Activated CD4-positive, alpha-beta T cell treated with anti-CD3 and anti-CD28 coated beads, Interleukin-2, amount 10 ng/mL, durations not matched to agents 7 days and 5 days (primary cell): ENCODE results near the gene ZBTB6. TPM values are rescaled to one million over a fixed set of nuclear protein-coding genes. Genes with fewer than 3 reads are reported as not detected.

Experiments used
- CTCF ChIA-PET: fragments of 350-600 bp; sonication (Branson Sonifier 250); formaldehyde crosslinking; loops from one replicate; lab custom pipeline; 2021; ENCODE audit warnings: antibody characterized with exemption; lab: Charles Lee
- POLR2A ChIA-PET: fragments of 350-600 bp; sonication (Branson Sonifier 250); formaldehyde crosslinking; loops from one replicate; lab custom pipeline; 2021; ENCODE audit warnings: antibody characterized with exemption; lab: Charles Lee
- DNase-seq: peaks from one replicate; pipeline ENCODE4 v3.0.0-alpha.2; 2020
- H3K27ac Mint-ChIP-seq: one replicate; pipeline ENCODE4 v1.8.0; 2021; ENCODE audit warnings: mild to moderate bottlenecking, moderate library complexity, mixed read lengths
- H3K27me3 Mint-ChIP-seq: one replicate; pipeline ENCODE4 v1.8.0; 2021; ENCODE audit warnings: mixed read lengths
- H3K36me3 Mint-ChIP-seq: one replicate; pipeline ENCODE4 v1.8.0; 2021; ENCODE audit warnings: low read depth, mixed read lengths
- H3K4me1 Mint-ChIP-seq: one replicate; pipeline ENCODE4 v1.8.0; 2021; ENCODE audit warnings: mixed read lengths
- H3K4me3 Mint-ChIP-seq: one replicate; pipeline ENCODE4 v1.8.0; 2021; ENCODE audit warnings: mild to moderate bottlenecking, moderate library complexity, mixed read lengths
- H3K9me3 Mint-ChIP-seq: one replicate; pipeline ENCODE4 v1.8.0; 2021; ENCODE audit warnings: mixed read lengths
- total RNA-seq, 2 experiments: library from RNA; stranded (reverse); gene quantifications; one replicate each; pipeline ENCODE4 v1.2.3, GENCODE V29; 2021

Gene ZBTB6
- total RNA-seq, 2 experiments from 2014 or later = 11.8 to 12.2 TPM

GRCh38 chr9:122940749-122941581, 27.8 kb upstream of the ZBTB6 start, which contains the start of gene RABGAP1:
Gene RABGAP1, plus strand, starts transcription at chr9:122941020. Its CDS starts 16,040 bp downstream, at chr9:122957060.
- Mint-ChIP-seq H3K4me1 (peaks cover 40% of the 10 kb centered on the region), H3K27me3 (no peaks in the 10 kb centered on the region), H3K4me3 (peak within 1 kb of the TSS; percentile 85), H3K36me3 (peaks cover 16% of the 10 kb centered on the region), H3K27ac (peak within 1 kb of the TSS; percentile 93), H3K9me3 (no peaks in the 10 kb centered on the region)
- CTCF ChIA-PET = interaction anchor here (0.8 to 1.3 kb wide), 5 partner anchors 9 to 48 kb away, joined by 3 to 8 read pairs (median 3); partner anchors contain the start of gene ZBTB26
- POLR2A ChIA-PET = interaction anchor here (0.6 to 1.8 kb wide), 6 partner anchors 9 to 44 kb away, joined by 3 to 6 read pairs (median 4); partner anchors contain the start of genes RC3H2 and ZBTB6
- DNase-seq = peak; percentile 99

- H3K27me3 Mint-ChIP-seq = no peaks in the 10 kb centered on the region
- H3K27ac Mint-ChIP-seq = peak overlapping the region; percentile 83
- DNase-seq = no peak
- H3K36me3 Mint-ChIP-seq = peaks cover 16% of the 10 kb centered on the region
- H3K4me3 Mint-ChIP-seq = peak overlapping the region; percentile 85
- POLR2A ChIA-PET = interaction anchor here (0.6 to 1.8 kb wide), 5 partner anchors 27 to 43 kb away, joined by 3 to 6 read pairs (median 4); partner anchors contain the start of genes RC3H2 and ZBTB6
- peaks cover 35% of the 10 kb centered on the region for H3K4me1 Mint-ChIP-seq
- CTCF ChIA-PET = interaction anchor here (0.8 to 1.3 kb wide), 5 partner anchors 8 to 49 kb away, joined by 3 to 8 read pairs (median 3); partner anchors contain the start of gene ZBTB26
- H3K9me3 Mint-ChIP-seq = no peaks in the 10 kb centered on the region
These were observed 27.3 kb upstream of the ZBTB6 start for GRCh38 chr9:122940454-122940748.

- Mint-ChIP-seq H3K9me3 (no peaks in the 10 kb centered on the region), H3K27ac (peak overlapping the region; percentile 66), H3K36me3 (peaks cover 15% of the 10 kb centered on the region), H3K27me3 (no peaks in the 10 kb centered on the region), H3K4me3 (peak overlapping the region; percentile 30), H3K4me1 (peaks cover 33% of the 10 kb centered on the region)
- no peak for DNase-seq
- POLR2A ChIA-PET = interaction anchor here (1.8 kb wide), 1 partner anchor 27 kb away, joined by 6 read pairs; the partner anchor contains the start of gene ZBTB6
- CTCF ChIA-PET = no interaction called here
These were observed 26.5 kb upstream of the ZBTB6 start for GRCh38 chr9:122939601-122940000.

- DNase-seq = no peak
- POLR2A ChIA-PET = no interaction called here
- CTCF ChIA-PET = no interaction called here
- Mint-ChIP-seq H3K27ac (no peak overlapping the region), H3K4me3 (no peak overlapping the region), H3K36me3 (peaks cover 20% of the 10 kb centered on the region), H3K27me3 (no peaks in the 10 kb centered on the region), H3K4me1 (peaks cover 31% of the 10 kb centered on the region), H3K9me3 (no peaks in the 10 kb centered on the region)
These were observed 23.8 kb upstream of the ZBTB6 start for GRCh38 chr9:122936883-122937282.

- no peaks in the 10 kb centered on the region for H3K9me3 Mint-ChIP-seq
- DNase-seq = no peak
- no peaks in the 10 kb centered on the region for H3K27me3 Mint-ChIP-seq
- H3K4me3 Mint-ChIP-seq = no peak overlapping the region
- ChIA-PET CTCF (no interaction called here), POLR2A (no interaction called here)
- H3K4me1 Mint-ChIP-seq = peaks cover 28% of the 10 kb centered on the region
- H3K27ac Mint-ChIP-seq = no peak overlapping the region
- peaks cover 23% of the 10 kb centered on the region for H3K36me3 Mint-ChIP-seq
These were observed 23.3 kb upstream of the ZBTB6 start for GRCh38 chr9:122936464-122936863.

GRCh38 chr9:122931226-122932121, 18.4 kb upstream of the ZBTB6 start, which contains the start of gene ZBTB26:
Gene ZBTB26, minus strand, starts transcription at chr9:122931512. Its CDS starts 11,578 bp downstream, at chr9:122919934.
- H3K4me3 Mint-ChIP-seq = no peak within 1 kb of the TSS
- no peaks in the 10 kb centered on the region for H3K9me3 Mint-ChIP-seq
- no peaks in the 10 kb centered on the region for H3K27me3 Mint-ChIP-seq
- peaks cover 17% of the 10 kb centered on the region for H3K4me1 Mint-ChIP-seq
- CTCF ChIA-PET = interaction anchor here (1.4 to 1.8 kb wide), 5 partner anchors 9 to 103 kb away, joined by 3 to 8 read pairs (median 5); partner anchors contain the start of genes PDCL, RABGAP1 and ZBTB6
- POLR2A ChIA-PET = interaction anchor here (0.6 to 0.7 kb wide), 4 partner anchors 9 to 115 kb away, joined by 3 to 9 read pairs (median 4); partner anchors contain the start of gene RABGAP1
- peaks cover 12% of the 10 kb centered on the region for H3K36me3 Mint-ChIP-seq
- H3K27ac Mint-ChIP-seq = peak within 1 kb of the TSS; percentile 94
- DNase-seq = peak; percentile 89

- POLR2A ChIA-PET = no interaction called here
These were observed 17.6 kb upstream of the ZBTB6 start for GRCh38 chr9:122930541-122931225.

GRCh38 chr9:122929796-122930354, 16.8 kb upstream of the ZBTB6 start:
- POLR2A ChIA-PET = interaction anchor here (0.8 kb wide), 1 partner anchor 17 kb away, joined by 3 read pairs; the partner anchor contains the start of gene ZBTB6
- Mint-ChIP-seq H3K27me3 (no peaks in the 10 kb centered on the region), H3K27ac (no peak overlapping the region), H3K36me3 (peaks cover 8% of the 10 kb centered on the region), H3K4me3 (no peak overlapping the region), H3K9me3 (no peaks in the 10 kb centered on the region), H3K4me1 (peaks cover 15% of the 10 kb centered on the region)
- DNase-seq = no peak
- CTCF ChIA-PET = interaction anchor here (0.8 to 1.5 kb wide), 5 partner anchors 11 to 26 kb away, joined by 3 to 7 read pairs (median 3); partner anchors contain the start of genes RABGAP1 and RC3H2

More at GRCh38 chr9:122930541-122931225, 17.6 kb upstream of the ZBTB6 start:
- no peaks in the 10 kb centered on the region for H3K9me3 Mint-ChIP-seq
- no peaks in the 10 kb centered on the region for H3K27me3 Mint-ChIP-seq
- H3K4me3 Mint-ChIP-seq = no peak overlapping the region
- DNase-seq = no peak
- peaks cover 11% of the 10 kb centered on the region for H3K36me3 Mint-ChIP-seq
- H3K27ac Mint-ChIP-seq = no peak overlapping the region
- CTCF ChIA-PET = interaction anchor here (0.8 to 1.8 kb wide), 6 partner anchors 14 to 102 kb away, joined by 3 to 7 read pairs (median 4); partner anchors contain the start of genes PDCL, RC3H2 and ZBTB6
- H3K4me1 Mint-ChIP-seq = peaks cover 17% of the 10 kb centered on the region

GRCh38 chr9:122923947-122924346, 10.8 kb upstream of the ZBTB6 start:
- H3K27ac Mint-ChIP-seq = no peak overlapping the region
- H3K27me3 Mint-ChIP-seq = no peaks in the 10 kb centered on the region
- POLR2A ChIA-PET = no interaction called here
- no peak for DNase-seq
- CTCF ChIA-PET = interaction anchor here (0.6 kb wide), 1 partner anchor 1962 kb away, joined by 3 read pairs; no protein-coding TSS in a partner anchor
- H3K4me1 Mint-ChIP-seq = peaks cover 8% of the 10 kb centered on the region
- no peaks in the 10 kb centered on the region for H3K9me3 Mint-ChIP-seq
- no peak overlapping the region for H3K4me3 Mint-ChIP-seq
- peaks cover 15% of the 10 kb centered on the region for H3K36me3 Mint-ChIP-seq

GRCh38 chr9:122922713-122923112, 9.6 kb upstream of the ZBTB6 start:
- ChIA-PET POLR2A (no interaction called here), CTCF (no interaction called here)
- no peak for DNase-seq
- H3K36me3 Mint-ChIP-seq = peaks cover 16% of the 10 kb centered on the region
- H3K4me1 Mint-ChIP-seq = peaks cover 8% of the 10 kb centered on the region
- no peaks in the 10 kb centered on the region for H3K9me3 Mint-ChIP-seq
- H3K27me3 Mint-ChIP-seq = no peaks in the 10 kb centered on the region
- H3K4me3 Mint-ChIP-seq = no peak overlapping the region
- no peak overlapping the region for H3K27ac Mint-ChIP-seq

GRCh38 chr9:122918310-122918709, 5.2 kb upstream of the ZBTB6 start:
- POLR2A ChIA-PET = no interaction called here

More at GRCh38 chr9:122918310-122918709, 5.2 kb upstream of the ZBTB6 start:
- CTCF ChIA-PET = interaction anchor here (0.6 kb wide), 1 partner anchor 17 kb away, joined by 3 read pairs; no protein-coding TSS in a partner anchor
- H3K9me3 Mint-ChIP-seq = no peaks in the 10 kb centered on the region
- no peak for DNase-seq
- no peak overlapping the region for H3K4me3 Mint-ChIP-seq
- H3K27me3 Mint-ChIP-seq = no peaks in the 10 kb centered on the region
- H3K4me1 Mint-ChIP-seq = peaks cover 8% of the 10 kb centered on the region
- no peak overlapping the region for H3K27ac Mint-ChIP-seq
- H3K36me3 Mint-ChIP-seq = peaks cover 16% of the 10 kb centered on the region
